Smooth muscle cell of the brain vasculature (primary cell): Measurements from ENCODE around the gene CD300LF.

Experiments
- DNase-seq: peaks from one replicate; pipeline ENCODE4 v3.0.0-alpha.2; 2012; ENCODE audit warnings: low read depth, low spot score

CD300LF gene

GRCh38 chr17:74712756-74713155 lies at the start of gene CD300LF:
Gene CD300LF, minus strand, starts transcription at chr17:74712923. Its CDS starts 57 bp downstream, at chr17:74712866.
- DNase-seq: no peak

GRCh38 chr17:74761931-74762330 lies 49.2 kb upstream of the CD300LF start:
- no peak for DNase-seq

GRCh38 chr17:74761419-74761818 lies 48.7 kb upstream of the CD300LF start:
- no peak for DNase-seq

- no peak for DNase-seq
Observed at GRCh38 chr17:74760404-74761105, 47.8 kb upstream of the CD300LF start.

- DNase-seq: no peak
Observed at GRCh38 chr17:74759941-74760340, 47.2 kb upstream of the CD300LF start.

GRCh38 chr17:74759243-74759801 lies 46.6 kb upstream of the CD300LF start:
- DNase-seq: no peak

- no peak for DNase-seq
Observed at GRCh38 chr17:74758848-74759168, 46.1 kb upstream of the CD300LF start.

GRCh38 chr17:74757931-74758847 lies 45.5 kb upstream of the CD300LF start:
- peak; percentile 50 for DNase-seq

GRCh38 chr17:74757502-74757901 lies 44.8 kb upstream of the CD300LF start:
- DNase-seq: no peak

GRCh38 chr17:74756891-74757290 lies 44.2 kb upstream of the CD300LF start:
- DNase-seq: no peak

- no peak for DNase-seq
Observed at GRCh38 chr17:74755533-74755932, 42.8 kb upstream of the CD300LF start.

- DNase-seq: no peak
Observed at GRCh38 chr17:74754832-74755231, 42.1 kb upstream of the CD300LF start.

GRCh38 chr17:74752822-74753401 lies 40.2 kb upstream of the CD300LF start:
- DNase-seq: no peak

- DNase-seq: no peak
Observed at GRCh38 chr17:74752415-74752814, 39.7 kb upstream of the CD300LF start.

GRCh38 chr17:74750327-74751069 lies 37.8 kb upstream of the CD300LF start:
- no peak for DNase-seq

- no peak for DNase-seq
Observed at GRCh38 chr17:74750039-74750326, 37.3 kb upstream of the CD300LF start.

GRCh38 chr17:74749279-74750038 lies 36.7 kb upstream of the CD300LF start:
- DNase-seq: no peak

GRCh38 chr17:74748529-74749278 lies 36.0 kb upstream of the CD300LF start, which contains the start of gene NHERF1:
Gene NHERF1, plus strand, starts transcription at chr17:74748628. Its CDS starts 219 bp downstream, at chr17:74748847.
- peak; percentile 68 for DNase-seq

- no peak for DNase-seq
Observed at GRCh38 chr17:74748279-74748528, 35.5 kb upstream of the CD300LF start.

GRCh38 chr17:74746922-74747321 lies 34.2 kb upstream of the CD300LF start:
- no peak for DNase-seq
